ENCODE measurements around the gene SH3D19.

Gene SH3D19

GRCh38 chr4:151231915-151232595 is 93.3 kb downstream of the SH3D19 start:
- no peak for TF ChIP-seq CTCF (conservative IDR thresholded peaks at IDR 0.05; ENCODE audit: low read depth, low read length)
- DNase-seq (ENCODE audit: low read depth), result no peak

DNA sequence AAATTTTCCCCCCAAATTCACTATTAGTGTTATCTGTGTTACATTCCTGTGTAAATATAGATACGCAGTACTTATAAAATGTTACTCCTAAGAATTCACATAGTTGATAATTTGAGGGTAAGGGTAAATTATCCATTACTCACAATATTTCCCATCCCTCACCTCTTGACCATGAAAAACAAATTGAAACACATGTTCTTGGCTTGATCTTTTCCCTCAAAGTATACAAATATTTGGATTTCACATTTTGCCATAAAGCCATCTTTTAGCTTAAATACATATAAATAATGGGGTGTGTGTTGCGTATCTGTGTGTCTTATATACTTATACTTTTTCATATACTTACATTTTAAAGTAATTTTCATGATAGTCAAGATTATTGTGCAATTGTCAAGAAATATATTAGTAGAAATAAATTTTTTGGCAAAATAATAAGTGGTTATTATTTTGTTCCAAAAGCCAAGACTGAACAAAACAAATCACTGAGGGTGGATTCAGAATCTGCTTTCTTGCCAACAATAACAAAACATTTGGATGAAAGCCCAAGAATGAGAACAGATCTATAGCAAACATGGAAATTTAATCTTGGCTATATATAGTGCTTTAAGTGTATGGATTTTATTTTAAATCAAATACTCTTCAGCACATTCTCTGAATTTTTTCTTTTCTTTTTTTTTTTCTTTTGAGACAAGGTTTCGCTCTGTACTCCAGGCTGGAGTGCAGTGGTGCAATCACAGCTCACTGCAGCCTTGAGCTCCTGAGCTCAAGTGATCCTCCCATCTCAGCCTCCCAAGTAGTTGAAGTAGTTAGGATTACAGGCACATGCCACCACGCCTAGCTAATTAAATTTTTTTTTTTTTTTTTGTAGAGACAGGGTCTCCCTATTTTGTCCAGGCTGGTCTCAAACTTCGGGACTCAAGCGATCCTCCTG is 97.0 kb downstream of the SH3D19 start:
- no peak for TF ChIP-seq CTCF (conservative IDR thresholded peaks at IDR 0.05; ENCODE audit: low read depth, low read length)
- H3K4me3 ChIP-seq (ENCODE audit: low read length), result no peak overlapping the region
- DNase-seq (ENCODE audit: low read depth), result peak; percentile 45

More at GRCh38 chr4:151231915-151232595, 93.3 kb downstream of the SH3D19 start:
- no peak overlapping the region for H3K4me3 ChIP-seq (ENCODE audit: low read length)

GRCh38 chr4:151227731-151228130 is 97.7 kb downstream of the SH3D19 start:
- H3K4me3 ChIP-seq (ENCODE audit: low read length), result no peak overlapping the region
- DNase-seq (ENCODE audit: low read depth), result peak; percentile 19
- TF ChIP-seq CTCF (conservative IDR thresholded peaks at IDR 0.05; ENCODE audit: low read depth, low read length), result no peak

DNA sequence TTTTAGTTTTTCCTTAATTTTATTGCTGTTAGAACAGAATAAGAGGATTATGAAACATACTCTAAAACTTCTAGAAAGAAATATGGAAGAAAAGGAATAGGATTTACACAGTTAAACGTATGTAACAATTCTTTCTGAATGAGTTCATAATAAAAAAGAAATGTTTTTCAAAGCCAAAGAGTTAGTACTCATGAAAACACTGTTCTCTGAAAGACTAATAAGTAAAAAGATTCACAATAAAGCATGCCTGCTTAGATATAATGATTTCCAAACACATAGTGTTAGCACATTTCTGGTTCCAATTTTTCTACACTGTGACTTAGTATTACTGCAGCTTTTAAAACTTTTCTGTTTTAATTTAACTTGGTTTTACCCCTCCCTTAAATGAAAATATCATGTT is 98.2 kb downstream of the SH3D19 start:
- no peak for TF ChIP-seq CTCF (conservative IDR thresholded peaks at IDR 0.05; ENCODE audit: low read depth, low read length)
- DNase-seq (ENCODE audit: low read depth), result no peak
- H3K4me3 ChIP-seq (ENCODE audit: low read length), result no peak overlapping the region

DNA sequence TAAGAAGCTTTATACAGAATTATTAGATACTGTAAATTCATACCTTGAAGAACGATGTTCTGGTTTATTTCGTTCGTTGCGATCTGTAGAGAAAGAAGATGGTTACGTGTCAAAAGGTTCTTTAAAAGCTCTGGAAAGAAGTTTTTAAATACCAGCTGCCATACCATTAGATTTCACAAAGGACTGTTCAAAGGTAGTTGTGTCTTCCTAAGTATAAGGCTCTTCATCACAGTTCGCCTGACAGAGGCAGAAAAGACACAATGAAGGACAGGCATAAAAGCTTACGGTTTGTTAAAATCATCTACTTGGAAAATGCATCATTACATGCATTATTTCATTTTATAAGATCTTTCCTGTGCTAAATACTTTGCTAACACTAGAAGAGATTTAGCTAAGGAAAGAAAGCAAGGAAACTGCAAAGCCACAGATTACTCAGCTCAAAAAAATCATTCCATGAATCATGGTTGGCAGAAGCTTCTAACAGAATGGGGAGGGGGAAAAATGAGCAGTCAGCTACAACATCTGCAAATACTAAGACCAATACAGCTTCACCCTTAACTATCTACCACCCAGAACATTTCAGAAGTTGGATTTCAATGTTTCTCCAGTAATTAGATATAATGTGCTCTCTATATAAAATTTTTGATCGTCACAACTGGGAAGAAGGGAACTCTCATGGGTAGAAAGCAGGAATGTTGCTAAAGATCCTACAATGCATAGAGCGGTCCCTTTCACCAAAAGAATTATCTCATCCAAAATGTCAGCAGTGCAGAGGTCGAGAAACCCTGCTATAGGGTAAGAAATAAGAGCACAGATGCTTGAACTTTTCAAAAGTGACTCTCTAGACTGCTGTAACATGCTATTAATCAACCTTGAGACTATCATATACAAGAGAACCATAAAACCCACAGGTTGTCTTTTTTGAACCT is 99.1 kb downstream of the SH3D19 start:
- no peak for TF ChIP-seq CTCF (conservative IDR thresholded peaks at IDR 0.05; ENCODE audit: low read depth, low read length)
- DNase-seq (ENCODE audit: low read depth), result peak; percentile 56
- no peak overlapping the region for H3K4me3 ChIP-seq (ENCODE audit: low read length)

GRCh38 chr4:151223465-151223864 is 101.9 kb downstream of the SH3D19 start:
- TF ChIP-seq CTCF (conservative IDR thresholded peaks at IDR 0.05; ENCODE audit: low read depth, low read length), result no peak
- H3K4me3 ChIP-seq (ENCODE audit: low read length), result no peak overlapping the region
- no peak for DNase-seq (ENCODE audit: low read depth)
